ENCODE results near the gene ARHGAP44. TPM values are rescaled to one million over a fixed set of nuclear protein-coding genes. Genes with fewer than 3 reads are reported as not detected.

The ARHGAP44 gene
- total and polyA plus RNA-seq, 2 donors (not counting 3 experiments of a cell fraction or from before 2014, with no cell fraction given) = 0.11 to 0.42 TPM

DNA sequence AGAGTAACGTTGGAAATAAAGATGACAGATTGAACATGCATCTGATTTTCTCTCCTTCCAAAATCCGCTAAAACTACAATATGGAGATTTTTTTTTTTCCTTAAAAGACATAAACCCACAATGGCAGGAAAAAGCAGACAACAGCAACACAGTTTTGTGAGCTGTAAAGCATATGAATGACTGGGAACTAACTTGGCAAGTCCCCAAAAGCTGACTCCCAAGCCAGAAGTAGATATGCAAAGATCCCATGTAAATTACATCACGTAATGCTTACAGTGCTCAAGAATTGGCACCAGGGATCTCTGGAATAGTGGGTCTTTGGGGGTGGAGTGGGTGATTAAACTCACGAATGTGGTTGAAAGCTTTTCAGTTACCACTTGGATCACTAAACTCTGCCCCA lies 121.9 kb downstream of the ARHGAP44 start:
- Histone ChIP-seq H3K4me2 (ENCODE audit: insufficient read depth, low read length) (no peak overlapping the region), H3K36me3 (ENCODE audit: control insufficient read depth in 2 of 2, extremely low read depth in 1 of 2, insufficient read depth in 2 of 2, low read length in 2 of 2) (no peaks in the 10 kb centered on the region), H4K20me1 (replicated peaks; ENCODE audit: control insufficient read depth, extremely low read depth, insufficient read depth, low read length) (no peaks in the 10 kb centered on the region), H2AFZ (ENCODE audit: low read depth, low read length) (no peak overlapping the region), H3K79me2 (ENCODE audit: control insufficient read depth, insufficient read depth, low read length) (no peaks in the 10 kb centered on the region), H3K9ac (replicated peaks; ENCODE audit: extremely low read depth, insufficient read depth, low read length) (no peak overlapping the region), H3K27ac (ENCODE audit: insufficient read depth, low read depth, low read length) (no peak overlapping the region), H3K9me1 (replicated peaks; ENCODE audit: control insufficient read depth, extremely low read depth, insufficient read depth, low read length) (no peaks in the 10 kb centered on the region), H3K9me3 (replicated peaks; ENCODE audit: control insufficient read depth, insufficient read depth, low read length) (no peaks in the 10 kb centered on the region), H3K4me1 (ENCODE audit: control insufficient read depth, extremely low read depth, insufficient read depth, low read length) (no peaks in the 10 kb centered on the region), H3K27me3 (ENCODE audit: control insufficient read depth in 2 of 2, insufficient read depth in 2 of 2, low read length in 2 of 2) (no peaks in the 10 kb centered on the region), H3K4me3 (replicated peaks in 1 of 3; ENCODE audit: insufficient read depth in 1 of 3, low read depth in 1 of 3, low read length in 3 of 3) (no peak overlapping the region)
- dilution Hi-C loops (cut with MboI; ENCODE audit: extremely low pct_ligation_motif_present, low sequenced_read_pairs) = no loop called here
- ChIA-PET POLR2A (no interaction called here), CTCF (no interaction called here)
- no peak for TF ChIP-seq FOS (IDR thresholded peaks at IDR 0.05; ENCODE audit: borderline replicate concordance, insufficient read depth, low read length)
- TF ChIP-seq GATA2 (IDR thresholded peaks at IDR 0.05; ENCODE audit: insufficient read depth, insufficient read length, low read depth, low read length) = no peak
- TF ChIP-seq EZH2 (IDR thresholded peaks at IDR 0.05; ENCODE audit: borderline replicate concordance, low read depth, low read length, severe bottlenecking) = no peak
- no peak for TF ChIP-seq POLR2A (IDR thresholded peaks at IDR 0.05; ENCODE audit: low read depth, low read length)
- TF ChIP-seq, protein P1, sequence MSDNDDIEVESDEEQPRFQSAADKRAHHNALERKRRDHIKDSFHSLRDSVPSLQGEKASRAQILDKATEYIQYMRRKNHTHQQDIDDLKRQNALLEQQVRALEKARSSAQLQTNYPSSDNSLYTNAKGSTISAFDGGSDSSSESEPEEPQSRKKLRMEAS (IDR thresholded peaks at IDR 0.05; ENCODE audit: insufficient read depth, insufficient read length) = no peak
- no peak for TF ChIP-seq JUN (IDR thresholded peaks at IDR 0.05; ENCODE audit: borderline replicate concordance, insufficient read depth, insufficient read length, low read depth)
- DNase-seq (ENCODE audit: low read depth, low spot score) (no peak), FAIRE-seq (no peak)
- no TSS peak for BruUV-seq (replicated peaks)
- intact Hi-C loops (cut with micrococcal nuclease) = no loop called here

DNA sequence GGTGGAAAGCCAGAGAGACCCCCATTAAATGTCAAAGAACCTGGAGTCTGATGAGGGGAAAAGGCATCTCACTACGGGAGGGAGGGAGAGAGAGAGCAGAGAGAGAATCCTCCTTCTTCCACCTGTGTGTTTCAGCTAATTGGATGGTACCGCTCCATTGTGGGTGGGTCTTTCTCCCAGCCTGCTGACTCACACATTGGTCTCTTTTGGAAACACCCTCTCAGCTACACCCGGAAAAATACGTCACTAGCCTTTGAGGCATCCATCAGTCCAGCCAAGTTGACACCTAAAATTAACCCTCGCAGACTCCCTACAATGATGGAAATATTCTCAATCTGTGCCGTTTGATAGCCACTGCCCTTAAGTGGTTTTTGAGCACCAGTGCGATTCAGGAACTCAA lies 128.1 kb downstream of the ARHGAP44 start:
- no peak overlapping the region for H3K27ac ChIP-seq (ENCODE audit: insufficient read depth, low read depth, low read length)
- dilution Hi-C loops (cut with MboI; ENCODE audit: extremely low pct_ligation_motif_present, low sequenced_read_pairs) (no loop called here), intact Hi-C loops (cut with micrococcal nuclease) (no loop called here)
- no peaks in the 10 kb centered on the region for H3K36me3 ChIP-seq (ENCODE audit: control insufficient read depth in 2 of 2, extremely low read depth in 1 of 2, insufficient read depth in 2 of 2, low read length in 2 of 2)
- no peak overlapping the region for H2AFZ ChIP-seq (ENCODE audit: low read depth, low read length)
- H3K9ac ChIP-seq (replicated peaks; ENCODE audit: extremely low read depth, insufficient read depth, low read length) = no peak overlapping the region
- H3K79me2 ChIP-seq (ENCODE audit: control insufficient read depth, insufficient read depth, low read length) = no peaks in the 10 kb centered on the region
- TF ChIP-seq GATA2 (IDR thresholded peaks at IDR 0.05; ENCODE audit: insufficient read depth, insufficient read length, low read depth, low read length) (no peak), JUN (IDR thresholded peaks at IDR 0.05; ENCODE audit: borderline replicate concordance, insufficient read depth, insufficient read length, low read depth) (no peak), POLR2A (IDR thresholded peaks at IDR 0.05; ENCODE audit: low read depth, low read length) (no peak), POLR2AphosphoS5 (IDR thresholded peaks at IDR 0.05; ENCODE audit: insufficient read depth, low read depth, low read length) (no peak), EZH2 (IDR thresholded peaks at IDR 0.05; ENCODE audit: borderline replicate concordance, low read depth, low read length, severe bottlenecking) (no peak), MYC (IDR thresholded peaks at IDR 0.05; ENCODE audit: low read depth, low read length) (no peak), FOS (IDR thresholded peaks at IDR 0.05; ENCODE audit: borderline replicate concordance, insufficient read depth, low read length) (no peak)
- TF ChIP-seq, protein P2, sequence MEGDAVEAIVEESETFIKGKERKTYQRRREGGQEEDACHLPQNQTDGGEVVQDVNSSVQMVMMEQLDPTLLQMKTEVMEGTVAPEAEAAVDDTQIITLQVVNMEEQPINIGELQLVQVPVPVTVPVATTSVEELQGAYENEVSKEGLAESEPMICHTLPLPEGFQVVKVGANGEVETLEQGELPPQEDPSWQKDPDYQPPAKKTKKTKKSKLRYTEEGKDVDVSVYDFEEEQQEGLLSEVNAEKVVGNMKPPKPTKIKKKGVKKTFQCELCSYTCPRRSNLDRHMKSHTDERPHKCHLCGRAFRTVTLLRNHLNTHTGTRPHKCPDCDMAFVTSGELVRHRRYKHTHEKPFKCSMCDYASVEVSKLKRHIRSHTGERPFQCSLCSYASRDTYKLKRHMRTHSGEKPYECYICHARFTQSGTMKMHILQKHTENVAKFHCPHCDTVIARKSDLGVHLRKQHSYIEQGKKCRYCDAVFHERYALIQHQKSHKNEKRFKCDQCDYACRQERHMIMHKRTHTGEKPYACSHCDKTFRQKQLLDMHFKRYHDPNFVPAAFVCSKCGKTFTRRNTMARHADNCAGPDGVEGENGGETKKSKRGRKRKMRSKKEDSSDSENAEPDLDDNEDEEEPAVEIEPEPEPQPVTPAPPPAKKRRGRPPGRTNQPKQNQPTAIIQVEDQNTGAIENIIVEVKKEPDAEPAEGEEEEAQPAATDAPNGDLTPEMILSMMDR (IDR thresholded peaks at IDR 0.05; ENCODE audit: extremely low read depth in 1 of 2, insufficient read depth in 1 of 2, low read depth in 1 of 2, low read length in 2 of 2) = no peak
- TF ChIP-seq, protein P1 (IDR thresholded peaks at IDR 0.05; ENCODE audit: insufficient read depth, insufficient read length) = no peak
- FAIRE-seq (no peak), DNase-seq (ENCODE audit: low read depth, low spot score) (no peak)
- H4K20me1 ChIP-seq (replicated peaks; ENCODE audit: control insufficient read depth, extremely low read depth, insufficient read depth, low read length) = no peaks in the 10 kb centered on the region
- no peaks in the 10 kb centered on the region for H3K9me3 ChIP-seq (replicated peaks; ENCODE audit: control insufficient read depth, insufficient read depth, low read length)
- H3K4me3 ChIP-seq (replicated peaks in 1 of 3; ENCODE audit: insufficient read depth in 1 of 3, low read depth in 1 of 3, low read length in 3 of 3) = no peak overlapping the region
- no peaks in the 10 kb centered on the region for H3K9me1 ChIP-seq (replicated peaks; ENCODE audit: control insufficient read depth, extremely low read depth, insufficient read depth, low read length)
- no peaks in the 10 kb centered on the region for H3K27me3 ChIP-seq (ENCODE audit: control insufficient read depth in 2 of 2, insufficient read depth in 2 of 2, low read length in 2 of 2)
- H3K4me2 ChIP-seq (ENCODE audit: insufficient read depth, low read length) = no peak overlapping the region
- H3K4me1 ChIP-seq (ENCODE audit: control insufficient read depth, extremely low read depth, insufficient read depth, low read length) = no peaks in the 10 kb centered on the region
- BruUV-seq (replicated peaks) = no TSS peak
- CTCF ChIA-PET = no interaction called here
- POLR2A ChIA-PET = no interaction called here

Measured in endothelial cell of umbilical vein (primary cell).